Measurements from ENCODE around the gene NTRK2.

DNA sequence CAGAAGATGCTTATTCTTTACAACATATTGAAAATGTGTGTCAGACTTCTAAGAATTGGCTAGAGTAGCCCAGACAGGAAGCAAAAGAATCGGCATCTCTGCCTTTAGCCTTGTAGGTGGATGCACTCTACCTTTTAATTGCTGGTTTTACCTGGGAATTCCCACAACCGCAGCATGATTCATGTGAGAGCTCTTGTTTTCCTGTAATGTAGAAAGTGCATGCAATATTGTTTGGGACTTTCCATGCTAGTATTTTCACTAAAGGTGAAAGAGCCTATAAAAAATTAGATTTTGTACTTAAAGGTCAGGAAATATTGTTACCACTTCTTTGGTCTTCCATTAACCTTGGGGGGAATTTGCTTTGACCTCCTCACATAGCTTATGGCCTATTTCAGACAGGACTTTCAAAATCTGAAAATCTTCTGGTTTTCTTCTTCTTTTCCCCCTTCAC lies 89.8 kb downstream of the NTRK2 start:
- TF ChIP-seq FOXP2 (optimal IDR thresholded peaks at IDR 0.05; ENCODE audit: borderline replicate concordance, extremely low read depth, extremely low read length, insufficient read depth) (no peak), SIN3A (IDR thresholded peaks at IDR 0.05; ENCODE audit: borderline replicate concordance, insufficient read depth, low read length) (no peak)

Data from PFSK-1 (cell line).